Lower lobe of right lung (tissue), 2 donors: Measurements from ENCODE around the gene LGALS7. TPM values are rescaled to one million over a fixed set of nuclear protein-coding genes. Genes with fewer than 3 reads are reported as not detected.

ENCODE experiments used
- ATAC-seq, 2 donors: fragments of 200-7000 bp; cut with Tn5 transposase; one replicate each; pipeline ENCODE4 v1.9.1; 2020 to 2022; ENCODE audit warnings: mild to moderate bottlenecking in 2 of 2, moderate library complexity in 2 of 2
- DNase-seq: peaks from one replicate; pipeline ENCODE4 v3.0.0-alpha.2; 2020
- H3K27ac ChIP-seq: fragments of 200-600 bp; one replicate; pipeline ENCODE4 v1.8.0; 2022
- H3K27me3 ChIP-seq: fragments of 200-600 bp; one replicate; pipeline ENCODE4 v1.8.0; 2022; ENCODE audit warnings: low read depth
- H3K36me3 ChIP-seq: fragments of 200-600 bp; one replicate; pipeline ENCODE4 v1.8.0; 2022; ENCODE audit warnings: mild to moderate bottlenecking
- H3K4me1 ChIP-seq: fragments of 200-600 bp; one replicate; pipeline ENCODE4 v1.8.0; 2022
- H3K4me3 ChIP-seq: fragments of 200-600 bp; one replicate; pipeline ENCODE4 v1.8.0; 2022; ENCODE audit warnings: mild to moderate bottlenecking
- H3K9me3 ChIP-seq: fragments of 200-600 bp; one replicate; pipeline ENCODE4 v1.8.0; 2022
- intact Hi-C: fragments of 100-400 bp; cut with DNase I; formaldehyde crosslinking; loops from one replicate; pipeline ENCODE4 v1.11.0; 2022
- total RNA-seq: library from RNA; stranded (reverse); fragmentation: NEBNext Ultra II Directional; extraction: Animal tissue kit (Norgen Biotek cat#: 25700); gene quantifications from one replicate; pipeline ENCODE4 v1.2.1, GENCODE V29; 2021
- TF ChIP-seq, protein P1 (sequence below): fragments of 200-600 bp; IDR thresholded peaks from one replicate; pipeline ENCODE4 v1.8.0; 2022; ENCODE audit warnings: antibody characterized with exemption, mild to moderate bottlenecking
- donor health status: DM: no; HTN: yes; CAD: no; lungs with severe emphysema.

Gene LGALS7
- total RNA-seq, 1 donor from 2014 or later = not detected

DNA sequence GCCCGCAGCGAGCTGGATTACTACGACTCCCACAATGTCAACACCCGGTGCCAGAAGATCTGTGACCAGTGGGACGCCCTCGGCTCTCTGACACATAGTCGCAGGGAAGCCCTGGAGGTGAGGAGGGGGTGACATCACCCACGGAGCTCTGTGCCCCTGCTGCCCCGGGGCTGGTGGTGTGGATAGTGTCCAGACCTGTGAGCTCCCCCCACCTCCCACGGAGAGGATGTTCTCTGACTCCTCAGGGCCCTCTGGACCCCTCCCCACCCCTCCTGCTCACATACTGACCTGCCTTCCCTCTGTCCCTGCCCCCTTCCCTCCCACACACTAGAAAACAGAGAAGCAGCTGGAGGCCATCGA is 49.7 kb downstream of the LGALS7 start:
- no peaks in the 10 kb centered on the region for H3K27me3 ChIP-seq
- no peak overlapping the region for H3K27ac ChIP-seq
- DNase-seq (no peak), ATAC-seq (no peak)
- intact Hi-C loops = no loop called here
- no peak overlapping the region for H3K4me3 ChIP-seq
- H3K36me3 ChIP-seq = peaks cover 99% of the 10 kb centered on the region
- H3K9me3 ChIP-seq = no peaks in the 10 kb centered on the region
- peaks cover 47% of the 10 kb centered on the region for H3K4me1 ChIP-seq
- TF ChIP-seq, protein P1, sequence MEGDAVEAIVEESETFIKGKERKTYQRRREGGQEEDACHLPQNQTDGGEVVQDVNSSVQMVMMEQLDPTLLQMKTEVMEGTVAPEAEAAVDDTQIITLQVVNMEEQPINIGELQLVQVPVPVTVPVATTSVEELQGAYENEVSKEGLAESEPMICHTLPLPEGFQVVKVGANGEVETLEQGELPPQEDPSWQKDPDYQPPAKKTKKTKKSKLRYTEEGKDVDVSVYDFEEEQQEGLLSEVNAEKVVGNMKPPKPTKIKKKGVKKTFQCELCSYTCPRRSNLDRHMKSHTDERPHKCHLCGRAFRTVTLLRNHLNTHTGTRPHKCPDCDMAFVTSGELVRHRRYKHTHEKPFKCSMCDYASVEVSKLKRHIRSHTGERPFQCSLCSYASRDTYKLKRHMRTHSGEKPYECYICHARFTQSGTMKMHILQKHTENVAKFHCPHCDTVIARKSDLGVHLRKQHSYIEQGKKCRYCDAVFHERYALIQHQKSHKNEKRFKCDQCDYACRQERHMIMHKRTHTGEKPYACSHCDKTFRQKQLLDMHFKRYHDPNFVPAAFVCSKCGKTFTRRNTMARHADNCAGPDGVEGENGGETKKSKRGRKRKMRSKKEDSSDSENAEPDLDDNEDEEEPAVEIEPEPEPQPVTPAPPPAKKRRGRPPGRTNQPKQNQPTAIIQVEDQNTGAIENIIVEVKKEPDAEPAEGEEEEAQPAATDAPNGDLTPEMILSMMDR = no peak

DNA sequence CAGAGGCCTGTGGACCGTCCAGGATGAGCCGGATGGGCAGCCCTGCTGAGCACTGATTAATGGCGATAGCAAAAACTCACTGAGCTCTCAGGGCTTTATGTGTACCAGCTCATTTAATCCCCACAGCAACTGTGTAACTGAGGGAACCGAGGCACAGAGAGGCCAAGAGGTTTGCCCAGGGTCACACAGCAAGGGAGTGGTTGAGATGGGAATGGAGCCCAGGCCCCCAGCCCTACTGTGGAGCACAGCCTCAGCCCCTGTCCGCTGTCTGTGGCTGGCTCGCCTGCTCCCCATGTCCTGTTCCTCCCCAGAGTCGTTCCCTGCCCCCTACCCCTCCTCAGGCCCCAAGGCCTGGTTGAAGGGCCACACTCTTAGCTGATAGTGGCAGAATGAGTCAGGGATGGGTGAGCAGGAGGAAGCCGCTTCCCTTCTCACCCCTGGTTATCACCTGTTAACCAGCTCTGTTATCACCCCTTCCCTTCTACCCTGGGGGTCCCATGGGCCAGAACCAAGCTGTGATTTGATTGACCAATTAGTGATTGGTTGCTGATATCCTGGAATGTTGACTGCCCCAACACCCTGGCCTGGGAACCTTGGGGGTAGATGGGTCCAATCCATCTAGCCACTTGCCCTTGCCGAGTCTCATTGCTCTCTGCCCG is 50.2 kb downstream of the LGALS7 start:
- peak overlapping the region; percentile 19 for H3K27ac ChIP-seq
- H3K27me3 ChIP-seq = no peaks in the 10 kb centered on the region
- peaks cover 100% of the 10 kb centered on the region for H3K36me3 ChIP-seq
- DNase-seq (no peak), ATAC-seq (no peak)
- peaks cover 46% of the 10 kb centered on the region for H3K4me1 ChIP-seq
- no peak overlapping the region for H3K4me3 ChIP-seq
- intact Hi-C loops = no loop called here
- H3K9me3 ChIP-seq = no peaks in the 10 kb centered on the region
- TF ChIP-seq, protein P1 = no peak

DNA sequence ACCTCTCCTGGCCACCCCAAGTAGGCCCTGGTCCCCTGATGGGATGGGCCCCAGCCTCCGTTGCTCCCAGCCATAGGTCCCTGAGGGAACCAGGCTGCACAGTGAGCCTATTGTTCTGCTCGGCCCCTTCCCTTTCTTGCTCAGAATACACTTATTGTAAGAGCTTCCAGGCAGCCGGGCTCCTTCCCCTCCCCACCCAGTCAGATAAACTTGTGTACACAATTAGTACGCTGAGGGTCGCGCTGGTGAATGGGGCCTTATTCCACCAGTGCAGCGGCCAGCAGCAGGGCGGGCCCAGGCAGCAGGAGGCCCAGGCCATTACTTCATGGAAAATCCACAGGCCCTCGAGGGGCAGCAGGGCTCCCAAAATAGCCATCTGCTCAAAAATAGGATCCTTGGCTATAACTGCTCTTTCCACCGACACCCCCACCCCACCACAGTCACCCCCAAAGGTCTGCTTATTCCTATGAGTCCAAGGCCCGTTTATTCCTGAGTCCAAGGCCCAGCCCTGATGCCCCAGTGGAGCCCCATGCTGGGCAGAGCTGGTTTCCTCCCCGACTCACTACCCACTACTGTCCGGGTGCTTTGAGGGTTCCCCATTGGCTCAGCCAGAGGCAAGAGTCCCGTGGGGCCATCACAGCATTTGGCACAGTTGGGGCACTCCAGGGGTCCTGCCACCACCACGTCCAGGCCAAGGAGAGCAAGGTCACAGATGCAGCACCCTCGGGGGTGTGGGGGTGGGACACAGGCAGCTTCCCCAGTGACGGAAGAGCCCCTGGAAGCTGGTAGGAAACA is 51.1 kb downstream of the LGALS7 start:
- Histone ChIP-seq H3K36me3 (peaks cover 100% of the 10 kb centered on the region), H3K4me1 (peaks cover 37% of the 10 kb centered on the region), H3K9me3 (no peaks in the 10 kb centered on the region), H3K27ac (peak overlapping the region; percentile 19), H3K27me3 (no peaks in the 10 kb centered on the region), H3K4me3 (no peak overlapping the region)
- no peak for ATAC-seq
- DNase-seq = no peak
- intact Hi-C loops = no loop called here
- TF ChIP-seq, protein P1 = no peak

DNA sequence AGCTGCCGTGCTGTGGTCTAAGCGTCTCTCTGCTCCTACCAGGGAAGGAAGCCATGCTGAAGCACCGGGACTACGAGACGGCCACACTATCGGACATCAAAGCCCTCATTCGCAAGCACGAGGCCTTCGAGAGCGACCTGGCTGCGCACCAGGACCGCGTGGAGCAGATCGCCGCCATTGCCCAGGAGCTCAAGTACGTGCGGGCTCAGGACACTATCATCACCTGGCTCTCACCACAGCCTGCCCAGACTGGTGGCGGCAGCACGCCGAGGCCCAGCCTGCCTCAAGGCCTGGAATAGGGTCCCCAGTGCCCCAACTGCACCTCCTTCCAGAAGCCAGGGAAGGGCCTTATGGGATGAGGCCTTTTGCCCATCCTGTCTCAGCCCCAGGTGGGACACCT is 51.8 kb downstream of the LGALS7 start:
- no peak for DNase-seq
- H3K27ac ChIP-seq = peak overlapping the region; percentile 14
- TF ChIP-seq, protein P1 = no peak
- no peak for ATAC-seq
- H3K36me3 ChIP-seq = peaks cover 100% of the 10 kb centered on the region
- H3K4me3 ChIP-seq = no peak overlapping the region
- no peaks in the 10 kb centered on the region for H3K9me3 ChIP-seq
- peaks cover 30% of the 10 kb centered on the region for H3K4me1 ChIP-seq
- H3K27me3 ChIP-seq = no peaks in the 10 kb centered on the region
- intact Hi-C loops = no loop called here

Other genes starting within 250 kb of the LGALS7 start
- gene MAP4K1, start 155.6 kb downstream of the LGALS7 start, total RNA-seq = 11.4 TPM
- gene EIF3K, start 154.3 kb downstream of the LGALS7 start, total RNA-seq = 229 TPM
- gene ACTN4, start 125.9 kb downstream of the LGALS7 start, total RNA-seq = 454 TPM
- gene CAPN12, start 29.0 kb downstream of the LGALS7 start, total RNA-seq = 18.2 TPM
- gene LGALS7B, start 15.7 kb upstream of the LGALS7 start, total RNA-seq = not detected
- gene LGALS4, start 39.4 kb upstream of the LGALS7 start, total RNA-seq = 4.2 TPM
- gene ECH1, start 58.3 kb upstream of the LGALS7 start, total RNA-seq = 227 TPM
- 274 TPM for gene HNRNPL, start 76.5 kb upstream of the LGALS7 start, total RNA-seq
- gene RINL, start 104.8 kb upstream of the LGALS7 start, total RNA-seq = 8.3 TPM
- 60.1 TPM for gene SIRT2, start 126.1 kb upstream of the LGALS7 start, total RNA-seq
- gene NFKBIB, start 126.5 kb upstream of the LGALS7 start, total RNA-seq = 23.1 TPM
- not detected for gene CCER2, start 138.7 kb upstream of the LGALS7 start, total RNA-seq
- gene SARS2, start 157.2 kb upstream of the LGALS7 start, total RNA-seq = 21.0 TPM
- 25.9 TPM for gene MRPS12, start 157.4 kb upstream of the LGALS7 start, total RNA-seq
- 10.5 TPM for gene FBXO17, start 202.2 kb upstream of the LGALS7 start, total RNA-seq